ENCODE measurements around the gene RNF20. TPM values are rescaled to one million over a fixed set of nuclear protein-coding genes. Genes with fewer than 3 reads are reported as not detected.
"Not testable (repeated sequence)": the region's sequence is repeated elsewhere in the genome, so short reads cannot be mapped to it uniquely, and the experiment has no call there.

The RNF20 gene
- total RNA-seq, 1 donor from 2014 or later: 42.8 TPM

GRCh38 chr9:101585740-101586139 lies 52.1 kb downstream of the RNF20 start:
- Histone ChIP-seq H3K9ac (ENCODE audit: low read length) (no peak overlapping the region), H3K27ac (ENCODE audit: low read depth, low read length) (no peak overlapping the region), H3K36me3 (ENCODE audit: insufficient read depth, low read length) (no peaks in the 10 kb centered on the region), H3K4me3 (ENCODE audit: insufficient read depth, low read depth, low read length) (no peak overlapping the region), H2AFZ (ENCODE audit: low read depth, low read length) (no peak overlapping the region), H4K20me1 (ENCODE audit: insufficient read depth, low read length) (no peaks in the 10 kb centered on the region), H3K9me3 (ENCODE audit: insufficient read depth, low read depth, low read length) (no peaks in the 10 kb centered on the region), H3K4me1 (ENCODE audit: insufficient read depth, low read length) (no peaks in the 10 kb centered on the region), H3K4me2 (ENCODE audit: low read length) (no peak overlapping the region), H3K79me2 (ENCODE audit: insufficient read depth, low read length) (no peaks in the 10 kb centered on the region), H3K27me3 (ENCODE audit: insufficient read depth, low read length) (peaks cover 4% of the 10 kb centered on the region)
- Mint-ChIP-seq H3K36me3 (ENCODE audit: low read depth, unreplicated experiment) (no peaks in the 10 kb centered on the region), H3K4me1 (ENCODE audit: low read depth, unreplicated experiment) (peaks cover 4% of the 10 kb centered on the region), H3K9me3 (ENCODE audit: unreplicated experiment) (no peaks in the 10 kb centered on the region), H3K27me3 (ENCODE audit: low read depth, unreplicated experiment) (no peaks in the 10 kb centered on the region), H3K27ac (ENCODE audit: unreplicated experiment) (no peak overlapping the region), H3K4me3 (ENCODE audit: unreplicated experiment) (no peak overlapping the region)
- no peak for TF ChIP-seq EZH2 (IDR thresholded peaks at IDR 0.05; ENCODE audit: insufficient read depth, low read length)
- TF ChIP-seq, protein P1, sequence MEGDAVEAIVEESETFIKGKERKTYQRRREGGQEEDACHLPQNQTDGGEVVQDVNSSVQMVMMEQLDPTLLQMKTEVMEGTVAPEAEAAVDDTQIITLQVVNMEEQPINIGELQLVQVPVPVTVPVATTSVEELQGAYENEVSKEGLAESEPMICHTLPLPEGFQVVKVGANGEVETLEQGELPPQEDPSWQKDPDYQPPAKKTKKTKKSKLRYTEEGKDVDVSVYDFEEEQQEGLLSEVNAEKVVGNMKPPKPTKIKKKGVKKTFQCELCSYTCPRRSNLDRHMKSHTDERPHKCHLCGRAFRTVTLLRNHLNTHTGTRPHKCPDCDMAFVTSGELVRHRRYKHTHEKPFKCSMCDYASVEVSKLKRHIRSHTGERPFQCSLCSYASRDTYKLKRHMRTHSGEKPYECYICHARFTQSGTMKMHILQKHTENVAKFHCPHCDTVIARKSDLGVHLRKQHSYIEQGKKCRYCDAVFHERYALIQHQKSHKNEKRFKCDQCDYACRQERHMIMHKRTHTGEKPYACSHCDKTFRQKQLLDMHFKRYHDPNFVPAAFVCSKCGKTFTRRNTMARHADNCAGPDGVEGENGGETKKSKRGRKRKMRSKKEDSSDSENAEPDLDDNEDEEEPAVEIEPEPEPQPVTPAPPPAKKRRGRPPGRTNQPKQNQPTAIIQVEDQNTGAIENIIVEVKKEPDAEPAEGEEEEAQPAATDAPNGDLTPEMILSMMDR (IDR thresholded peaks at IDR 0.05; ENCODE audit: insufficient read depth, low read depth, low read length): no peak
- DNase-seq (ENCODE audit: low read depth) (no peak), FAIRE-seq (no peak)

DNA sequence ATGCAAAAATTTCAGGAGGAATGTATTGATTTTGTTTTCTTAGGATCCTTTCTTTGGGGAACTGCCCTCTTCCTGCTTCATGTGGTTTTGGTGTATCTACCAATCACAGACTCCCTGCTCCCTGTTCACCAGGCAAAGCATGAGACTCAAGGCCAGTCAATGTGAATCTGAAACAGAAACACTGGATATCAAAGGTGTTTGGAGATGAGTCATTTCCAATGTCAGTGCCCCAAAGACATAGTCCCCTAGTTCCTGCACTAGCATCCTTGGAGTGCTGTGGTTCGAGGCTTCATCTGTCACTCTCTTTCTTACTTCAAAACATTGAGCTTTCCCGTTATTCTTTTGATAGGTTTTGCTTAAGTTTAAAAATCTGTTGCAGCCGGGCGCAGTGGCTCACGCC lies 53.0 kb downstream of the RNF20 start:
- Histone ChIP-seq H3K9me3 (ENCODE audit: insufficient read depth, low read depth, low read length) (no peaks in the 10 kb centered on the region), H4K20me1 (ENCODE audit: insufficient read depth, low read length) (no peaks in the 10 kb centered on the region), H3K79me2 (ENCODE audit: insufficient read depth, low read length) (no peaks in the 10 kb centered on the region), H3K9ac (ENCODE audit: low read length) (no peak overlapping the region), H3K36me3 (ENCODE audit: insufficient read depth, low read length) (no peaks in the 10 kb centered on the region), H3K4me2 (ENCODE audit: low read length) (no peak overlapping the region), H3K27ac (ENCODE audit: low read depth, low read length) (no peak overlapping the region), H3K4me1 (ENCODE audit: insufficient read depth, low read length) (no peaks in the 10 kb centered on the region), H3K27me3 (ENCODE audit: insufficient read depth, low read length) (peaks cover 4% of the 10 kb centered on the region), H3K4me3 (ENCODE audit: insufficient read depth, low read depth, low read length) (no peak overlapping the region), H2AFZ (ENCODE audit: low read depth, low read length) (no peak overlapping the region)
- H3K4me1 Mint-ChIP-seq (ENCODE audit: low read depth, unreplicated experiment): peaks cover 4% of the 10 kb centered on the region
- no peaks in the 10 kb centered on the region for H3K9me3 Mint-ChIP-seq (ENCODE audit: unreplicated experiment)
- TF ChIP-seq, protein P1 (IDR thresholded peaks at IDR 0.05; ENCODE audit: insufficient read depth, low read depth, low read length): no peak
- TF ChIP-seq EZH2 (IDR thresholded peaks at IDR 0.05; ENCODE audit: insufficient read depth, low read length): no peak
- no peak overlapping the region for H3K4me3 Mint-ChIP-seq (ENCODE audit: unreplicated experiment)
- no peak for DNase-seq (ENCODE audit: low read depth)
- no peaks in the 10 kb centered on the region for H3K27me3 Mint-ChIP-seq (ENCODE audit: low read depth, unreplicated experiment)
- no peaks in the 10 kb centered on the region for H3K36me3 Mint-ChIP-seq (ENCODE audit: low read depth, unreplicated experiment)
- no peak for FAIRE-seq
- H3K27ac Mint-ChIP-seq (ENCODE audit: unreplicated experiment): no peak overlapping the region

DNA sequence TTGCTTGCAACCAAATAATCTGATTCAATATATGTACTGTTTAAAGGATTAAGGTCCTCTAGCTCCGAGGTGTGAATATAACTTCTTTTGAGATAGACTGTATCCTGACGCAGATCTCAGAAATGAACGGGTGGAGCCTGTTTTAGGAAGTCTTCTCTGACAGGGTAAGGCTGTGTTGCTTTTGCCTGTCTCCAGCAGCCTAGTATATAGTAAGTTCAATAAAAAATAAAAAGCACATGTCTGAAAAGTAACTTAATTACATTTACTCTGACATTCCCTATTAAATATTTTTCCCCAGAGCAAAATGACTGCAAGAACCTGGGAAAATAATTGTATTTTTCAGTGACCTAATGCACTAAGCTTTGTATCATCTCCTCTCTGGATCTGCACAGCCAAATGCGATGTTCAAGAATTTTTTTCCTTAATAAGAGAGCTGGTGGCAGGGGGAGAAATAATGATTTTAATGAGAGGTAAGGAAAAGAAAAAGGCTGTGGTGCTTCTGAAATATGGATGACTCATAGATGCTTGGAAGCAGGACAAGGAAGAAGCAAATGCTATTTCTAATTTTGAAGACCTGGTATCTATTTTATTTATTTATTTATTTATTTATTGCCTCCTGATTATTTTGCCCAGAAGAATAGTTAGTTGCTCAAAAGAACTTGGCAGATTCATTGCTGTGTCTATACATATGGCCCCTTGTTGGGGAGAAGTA lies 53.8 kb downstream of the RNF20 start:
- H3K4me3 ChIP-seq (ENCODE audit: insufficient read depth, low read depth, low read length): no peak overlapping the region
- no peak overlapping the region for H3K27ac ChIP-seq (ENCODE audit: low read depth, low read length)
- no peak overlapping the region for H3K4me2 ChIP-seq (ENCODE audit: low read length)
- no peaks in the 10 kb centered on the region for H3K36me3 ChIP-seq (ENCODE audit: insufficient read depth, low read length)
- Mint-ChIP-seq H3K27me3 (ENCODE audit: low read depth, unreplicated experiment) (no peaks in the 10 kb centered on the region), H3K9me3 (ENCODE audit: unreplicated experiment) (no peaks in the 10 kb centered on the region), H3K36me3 (ENCODE audit: low read depth, unreplicated experiment) (no peaks in the 10 kb centered on the region), H3K27ac (ENCODE audit: unreplicated experiment) (no peak overlapping the region), H3K4me3 (ENCODE audit: unreplicated experiment) (no peak overlapping the region), H3K4me1 (ENCODE audit: low read depth, unreplicated experiment) (peaks cover 2% of the 10 kb centered on the region)
- H4K20me1 ChIP-seq (ENCODE audit: insufficient read depth, low read length): no peaks in the 10 kb centered on the region
- FAIRE-seq: no peak
- H3K9me3 ChIP-seq (ENCODE audit: insufficient read depth, low read depth, low read length): no peaks in the 10 kb centered on the region
- no peak for TF ChIP-seq EZH2 (IDR thresholded peaks at IDR 0.05; ENCODE audit: insufficient read depth, low read length)
- TF ChIP-seq, protein P1 (IDR thresholded peaks at IDR 0.05; ENCODE audit: insufficient read depth, low read depth, low read length): no peak
- no peak overlapping the region for H2AFZ ChIP-seq (ENCODE audit: low read depth, low read length)
- no peaks in the 10 kb centered on the region for H3K4me1 ChIP-seq (ENCODE audit: insufficient read depth, low read length)
- H3K79me2 ChIP-seq (ENCODE audit: insufficient read depth, low read length): no peaks in the 10 kb centered on the region
- no peak for DNase-seq (ENCODE audit: low read depth)
- H3K9ac ChIP-seq (ENCODE audit: low read length): no peak overlapping the region
- H3K27me3 ChIP-seq (ENCODE audit: insufficient read depth, low read length): peaks cover 4% of the 10 kb centered on the region

DNA sequence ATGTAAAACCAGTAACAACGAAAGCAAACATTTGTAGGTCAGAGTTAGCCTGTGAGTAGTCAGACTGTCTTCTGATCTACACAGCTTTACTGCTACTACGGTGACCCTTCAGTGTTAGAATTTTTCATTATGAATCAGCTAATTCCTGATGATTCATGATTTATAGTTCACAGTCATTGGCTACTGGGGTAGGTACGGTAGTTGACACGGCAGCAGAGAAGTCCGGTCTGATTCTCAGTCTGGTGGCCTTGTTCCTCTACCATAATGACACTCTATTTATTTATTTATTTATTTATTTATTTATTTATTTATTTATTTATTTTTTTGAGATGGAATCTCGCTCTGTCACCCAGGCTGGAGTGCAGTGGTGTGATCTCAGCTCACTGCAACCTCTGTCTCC lies 56.4 kb downstream of the RNF20 start:
- not testable (repeated sequence) for H3K36me3 ChIP-seq (ENCODE audit: insufficient read depth, low read length); H3K79me2 ChIP-seq (ENCODE audit: insufficient read depth, low read length); FAIRE-seq; H3K4me2 ChIP-seq (ENCODE audit: low read length); H3K4me3 ChIP-seq (ENCODE audit: insufficient read depth, low read depth, low read length); H3K4me1 Mint-ChIP-seq (ENCODE audit: low read depth, unreplicated experiment); H3K27me3 ChIP-seq (ENCODE audit: insufficient read depth, low read length); H3K27ac ChIP-seq (ENCODE audit: low read depth, low read length); H3K9me3 ChIP-seq (ENCODE audit: insufficient read depth, low read depth, low read length); H3K4me1 ChIP-seq (ENCODE audit: insufficient read depth, low read length); H2AFZ ChIP-seq (ENCODE audit: low read depth, low read length); H3K36me3 Mint-ChIP-seq (ENCODE audit: low read depth, unreplicated experiment); H4K20me1 ChIP-seq (ENCODE audit: insufficient read depth, low read length); H3K9ac ChIP-seq (ENCODE audit: low read length); H3K4me3 Mint-ChIP-seq (ENCODE audit: unreplicated experiment); H3K27ac Mint-ChIP-seq (ENCODE audit: unreplicated experiment); H3K27me3 Mint-ChIP-seq (ENCODE audit: low read depth, unreplicated experiment); H3K9me3 Mint-ChIP-seq (ENCODE audit: unreplicated experiment)
- peak; percentile 58 for DNase-seq (ENCODE audit: low read depth)

Measured in astrocyte (in vitro differentiated cells and primary cell).